ENCODE data around the gene ZMYND15. TPM values are rescaled to one million over a fixed set of nuclear protein-coding genes. Genes with fewer than 3 reads are reported as not detected.

Gene ZMYND15
- total and polyA plus RNA-seq, 2 of the 13 experiments (the other 11 are each of a cell fraction or from before 2014, with no cell fraction given), result 0.24 to 2.7 TPM

DNA sequence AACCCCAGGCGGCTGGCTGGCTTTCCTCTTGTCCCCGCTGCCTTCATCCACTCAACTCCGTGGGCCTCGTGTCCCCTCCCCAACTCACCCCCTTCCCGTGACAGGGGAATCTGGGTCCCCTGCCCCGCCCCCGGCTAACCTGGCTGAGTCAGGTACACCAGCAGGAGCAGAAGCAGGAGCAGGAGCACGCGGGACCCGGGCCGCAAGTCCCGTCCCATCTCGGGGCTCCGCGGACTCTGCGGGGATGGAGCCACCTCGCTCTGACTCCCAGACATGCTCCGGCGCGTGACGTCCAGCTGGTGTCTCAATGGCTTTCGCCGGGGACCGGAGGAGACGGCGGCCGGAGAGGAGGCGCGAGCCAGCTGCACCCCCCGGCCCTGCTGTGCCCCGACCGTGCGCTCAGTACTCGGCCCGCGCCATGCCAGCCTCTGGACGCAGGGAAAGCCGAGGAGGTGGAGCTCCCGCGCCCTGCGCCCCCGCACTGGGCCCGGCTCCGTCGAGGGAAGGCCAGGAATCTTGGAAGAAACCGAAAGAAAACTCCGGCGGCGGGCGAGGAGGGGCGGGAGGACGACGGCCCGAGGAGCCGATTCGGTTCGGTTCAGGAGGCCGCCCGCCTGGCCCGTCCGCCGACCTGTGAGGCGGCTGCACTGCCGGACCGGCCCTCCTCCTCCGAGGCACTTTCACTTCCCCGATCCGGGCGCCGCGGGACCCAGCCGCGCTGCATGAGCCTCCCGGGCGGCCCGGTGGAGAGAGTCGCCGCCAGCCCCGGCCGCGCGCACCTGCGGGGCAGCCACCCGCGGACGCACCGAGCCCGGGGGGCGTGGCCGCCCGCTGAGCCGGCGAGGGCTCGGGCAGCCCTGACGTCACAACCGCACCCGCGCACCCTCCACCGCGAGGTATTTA, at the start of gene ZMYND15, which contains the start of gene CXCL16 (continued):
- TF ChIP-seq, protein P1, sequence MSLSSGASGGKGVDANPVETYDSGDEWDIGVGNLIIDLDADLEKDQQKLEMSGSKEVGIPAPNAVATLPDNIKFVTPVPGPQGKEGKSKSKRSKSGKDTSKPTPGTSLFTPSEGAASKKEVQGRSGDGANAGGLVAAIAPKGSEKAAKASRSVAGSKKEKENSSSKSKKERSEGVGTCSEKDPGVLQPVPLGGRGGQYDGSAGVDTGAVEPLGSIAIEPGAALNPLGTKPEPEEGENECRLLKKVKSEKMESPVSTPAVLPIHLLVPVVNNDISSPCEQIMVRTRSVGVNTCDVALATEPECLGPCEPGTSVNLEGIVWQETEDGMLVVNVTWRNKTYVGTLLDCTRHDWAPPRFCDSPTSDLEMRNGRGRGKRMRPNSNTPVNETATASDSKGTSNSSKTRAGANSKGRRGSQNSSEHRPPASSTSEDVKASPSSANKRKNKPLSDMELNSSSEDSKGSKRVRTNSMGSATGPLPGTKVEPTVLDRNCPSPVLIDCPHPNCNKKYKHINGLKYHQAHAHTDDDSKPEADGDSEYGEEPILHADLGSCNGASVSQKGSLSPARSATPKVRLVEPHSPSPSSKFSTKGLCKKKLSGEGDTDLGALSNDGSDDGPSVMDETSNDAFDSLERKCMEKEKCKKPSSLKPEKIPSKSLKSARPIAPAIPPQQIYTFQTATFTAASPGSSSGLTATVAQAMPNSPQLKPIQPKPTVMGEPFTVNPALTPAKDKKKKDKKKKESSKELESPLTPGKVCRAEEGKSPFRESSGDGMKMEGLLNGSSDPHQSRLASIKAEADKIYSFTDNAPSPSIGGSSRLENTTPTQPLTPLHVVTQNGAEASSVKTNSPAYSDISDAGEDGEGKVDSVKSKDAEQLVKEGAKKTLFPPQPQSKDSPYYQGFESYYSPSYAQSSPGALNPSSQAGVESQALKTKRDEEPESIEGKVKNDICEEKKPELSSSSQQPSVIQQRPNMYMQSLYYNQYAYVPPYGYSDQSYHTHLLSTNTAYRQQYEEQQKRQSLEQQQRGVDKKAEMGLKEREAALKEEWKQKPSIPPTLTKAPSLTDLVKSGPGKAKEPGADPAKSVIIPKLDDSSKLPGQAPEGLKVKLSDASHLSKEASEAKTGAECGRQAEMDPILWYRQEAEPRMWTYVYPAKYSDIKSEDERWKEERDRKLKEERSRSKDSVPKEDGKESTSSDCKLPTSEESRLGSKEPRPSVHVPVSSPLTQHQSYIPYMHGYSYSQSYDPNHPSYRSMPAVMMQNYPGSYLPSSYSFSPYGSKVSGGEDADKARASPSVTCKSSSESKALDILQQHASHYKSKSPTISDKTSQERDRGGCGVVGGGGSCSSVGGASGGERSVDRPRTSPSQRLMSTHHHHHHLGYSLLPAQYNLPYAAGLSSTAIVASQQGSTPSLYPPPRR (CRISPR knock-in tag; IDR thresholded peaks at IDR 0.05; ENCODE audit: borderline replicate concordance), result peak; percentile 68
- TF ChIP-seq, protein P2, sequence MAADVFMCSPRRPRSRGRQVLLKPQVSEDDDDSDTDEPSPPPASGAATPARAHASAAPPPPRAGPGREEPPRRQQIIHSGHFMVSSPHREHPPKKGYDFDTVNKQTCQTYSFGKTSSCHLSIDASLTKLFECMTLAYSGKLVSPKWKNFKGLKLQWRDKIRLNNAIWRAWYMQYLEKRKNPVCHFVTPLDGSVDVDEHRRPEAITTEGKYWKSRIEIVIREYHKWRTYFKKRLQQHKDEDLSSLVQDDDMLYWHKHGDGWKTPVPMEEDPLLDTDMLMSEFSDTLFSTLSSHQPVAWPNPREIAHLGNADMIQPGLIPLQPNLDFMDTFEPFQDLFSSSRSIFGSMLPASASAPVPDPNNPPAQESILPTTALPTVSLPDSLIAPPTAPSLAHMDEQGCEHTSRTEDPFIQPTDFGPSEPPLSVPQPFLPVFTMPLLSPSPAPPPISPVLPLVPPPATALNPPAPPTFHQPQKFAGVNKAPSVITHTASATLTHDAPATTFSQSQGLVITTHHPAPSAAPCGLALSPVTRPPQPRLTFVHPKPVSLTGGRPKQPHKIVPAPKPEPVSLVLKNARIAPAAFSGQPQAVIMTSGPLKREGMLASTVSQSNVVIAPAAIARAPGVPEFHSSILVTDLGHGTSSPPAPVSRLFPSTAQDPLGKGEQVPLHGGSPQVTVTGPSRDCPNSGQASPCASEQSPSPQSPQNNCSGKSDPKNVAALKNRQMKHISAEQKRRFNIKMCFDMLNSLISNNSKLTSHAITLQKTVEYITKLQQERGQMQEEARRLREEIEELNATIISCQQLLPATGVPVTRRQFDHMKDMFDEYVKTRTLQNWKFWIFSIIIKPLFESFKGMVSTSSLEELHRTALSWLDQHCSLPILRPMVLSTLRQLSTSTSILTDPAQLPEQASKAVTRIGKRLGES (CRISPR knock-in tag; IDR thresholded peaks at IDR 0.05; ENCODE audit: borderline replicate concordance), result no peak
- TF ChIP-seq ZFP36L1 (CRISPR knock-in tag; IDR thresholded peaks at IDR 0.05) (no peak), BORCS8-MEF2B (CRISPR knock-in tag; IDR thresholded peaks at IDR 0.05) (peak; percentile 73), ZBTB7A (CRISPR knock-in tag; IDR thresholded peaks at IDR 0.05) (no peak), BCL6 (CRISPR knock-in tag; IDR thresholded peaks at IDR 0.05) (no peak), ZNF766 (CRISPR knock-in tag; IDR thresholded peaks at IDR 0.05; ENCODE audit: borderline replicate concordance) (no peak)
- TF ChIP-seq, protein P3, sequence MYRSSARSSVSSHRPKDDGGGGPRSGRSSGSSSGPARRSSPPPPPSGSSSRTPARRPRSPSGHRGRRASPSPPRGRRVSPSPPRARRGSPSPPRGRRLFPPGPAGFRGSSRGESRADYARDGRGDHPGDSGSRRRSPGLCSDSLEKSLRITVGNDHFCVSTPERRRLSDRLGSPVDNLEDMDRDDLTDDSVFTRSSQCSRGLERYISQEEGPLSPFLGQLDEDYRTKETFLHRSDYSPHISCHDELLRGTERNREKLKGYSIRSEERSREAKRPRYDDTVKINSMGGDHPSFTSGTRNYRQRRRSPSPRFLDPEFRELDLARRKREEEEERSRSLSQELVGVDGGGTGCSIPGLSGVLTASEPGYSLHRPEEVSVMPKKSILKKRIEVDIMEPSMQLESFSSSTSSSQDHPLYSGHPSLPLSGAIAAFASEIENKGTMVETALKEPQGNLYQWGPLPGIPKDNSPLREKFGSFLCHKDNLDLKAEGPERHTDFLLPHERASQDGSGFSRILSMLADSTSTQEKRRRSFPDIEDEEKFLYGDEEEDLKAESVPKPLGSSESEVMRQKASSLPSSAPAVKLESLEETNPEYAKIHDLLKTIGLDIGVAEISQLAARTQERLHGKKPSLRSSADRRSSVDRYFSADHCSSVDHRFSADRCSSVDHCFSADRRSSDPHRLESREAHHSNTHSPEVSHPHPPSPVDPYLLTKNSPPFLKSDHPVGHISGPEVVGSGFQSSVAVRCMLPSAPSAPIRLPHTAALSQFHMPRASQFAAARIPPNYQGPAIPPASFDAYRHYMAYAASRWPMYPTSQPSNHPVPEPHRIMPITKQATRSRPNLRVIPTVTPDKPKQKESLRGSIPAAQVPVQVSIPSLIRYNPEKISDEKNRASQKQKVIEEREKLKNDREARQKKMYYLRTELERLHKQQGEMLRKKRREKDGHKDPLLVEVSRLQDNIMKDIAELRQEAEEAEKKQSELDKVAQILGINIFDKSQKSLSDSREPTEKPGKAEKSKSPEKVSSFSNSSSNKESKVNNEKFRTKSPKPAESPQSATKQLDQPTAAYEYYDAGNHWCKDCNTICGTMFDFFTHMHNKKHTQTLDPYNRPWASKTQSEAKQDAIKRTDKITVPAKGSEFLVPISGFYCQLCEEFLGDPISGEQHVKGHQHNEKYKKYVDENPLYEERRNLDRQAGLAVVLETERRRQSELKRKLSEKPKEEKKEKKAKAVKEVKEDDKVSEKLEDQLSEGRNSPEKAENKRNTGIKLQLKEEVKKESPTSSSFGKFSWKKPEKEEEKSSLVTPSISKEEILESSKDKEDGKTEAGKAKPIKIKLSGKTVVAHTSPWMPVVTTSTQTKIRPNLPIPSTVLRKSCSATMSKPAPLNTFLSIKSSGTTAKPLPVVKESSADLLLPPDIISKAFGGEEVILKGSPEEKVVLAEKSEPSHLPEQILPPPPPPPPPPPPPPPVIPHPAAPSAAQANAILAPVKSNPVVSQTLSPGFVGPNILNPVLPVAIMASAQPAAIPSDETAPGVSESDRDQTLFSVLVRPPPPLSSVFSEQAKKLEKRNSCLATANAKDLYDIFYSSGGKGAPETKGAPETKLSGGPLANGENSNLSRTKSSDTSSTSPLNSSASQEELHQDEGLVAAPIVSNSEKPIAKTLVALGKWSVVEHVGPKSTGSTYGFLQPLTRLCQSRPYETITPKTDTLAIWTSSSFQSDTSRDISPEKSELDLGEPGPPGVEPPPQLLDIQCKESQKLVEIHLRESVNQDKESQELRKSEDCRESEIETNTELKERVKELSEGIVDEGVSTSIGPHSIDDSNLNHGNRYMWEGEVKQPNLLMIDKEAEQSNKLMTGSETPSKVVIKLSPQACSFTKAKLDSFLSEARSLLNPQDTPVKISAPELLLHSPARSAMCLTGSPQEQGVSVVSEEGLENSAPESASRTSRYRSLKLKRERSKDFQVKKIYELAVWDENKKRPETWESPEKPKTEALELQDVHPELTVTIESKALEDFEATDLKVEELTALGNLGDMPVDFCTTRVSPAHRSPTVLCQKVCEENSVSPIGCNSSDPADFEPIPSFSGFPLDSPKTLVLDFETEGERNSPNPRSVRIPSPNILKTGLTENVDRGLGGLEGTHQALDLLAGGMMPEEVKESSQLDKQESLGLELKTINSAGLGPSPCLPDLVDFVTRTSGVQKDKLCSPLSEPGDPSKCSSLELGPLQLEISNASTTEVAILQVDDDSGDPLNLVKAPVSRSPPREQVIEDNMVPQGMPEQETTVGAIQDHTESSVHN (CRISPR knock-in tag; IDR thresholded peaks at IDR 0.05), result no peak; the same call in 1 of the 2 replicates
